ENCODE measurements around the gene RHBDD1.

- TF ChIP-seq CTCF (conservative IDR thresholded peaks at IDR 0.05 in 1 of 2, IDR thresholded peaks at IDR 0.05 in 1 of 2; ENCODE audit: extremely low read depth in 1 of 2, insufficient read depth in 1 of 2, low read depth in 1 of 2, low read length in 2 of 2): no peak
- TF ChIP-seq EZH2 (IDR thresholded peaks at IDR 0.05; ENCODE audit: borderline replicate concordance, low read length): no peak
These were observed 13.5 kb downstream of the RHBDD1 start for GRCh38 chr2:226849349-226849748.
